Superior temporal gyrus (tissue), 1 donor: ENCODE measurements around the gene ABCA1.
"Not testable (repeated sequence)": the region's sequence is repeated elsewhere in the genome, so short reads cannot be mapped to it uniquely, and the experiment has no call there.

Experiments
- DNase-seq: peaks from one replicate; pipeline ENCODE4 v3.0.0-alpha.2; 2016; ENCODE audit errors: extremely low spot score

Gene ABCA1

DNA sequence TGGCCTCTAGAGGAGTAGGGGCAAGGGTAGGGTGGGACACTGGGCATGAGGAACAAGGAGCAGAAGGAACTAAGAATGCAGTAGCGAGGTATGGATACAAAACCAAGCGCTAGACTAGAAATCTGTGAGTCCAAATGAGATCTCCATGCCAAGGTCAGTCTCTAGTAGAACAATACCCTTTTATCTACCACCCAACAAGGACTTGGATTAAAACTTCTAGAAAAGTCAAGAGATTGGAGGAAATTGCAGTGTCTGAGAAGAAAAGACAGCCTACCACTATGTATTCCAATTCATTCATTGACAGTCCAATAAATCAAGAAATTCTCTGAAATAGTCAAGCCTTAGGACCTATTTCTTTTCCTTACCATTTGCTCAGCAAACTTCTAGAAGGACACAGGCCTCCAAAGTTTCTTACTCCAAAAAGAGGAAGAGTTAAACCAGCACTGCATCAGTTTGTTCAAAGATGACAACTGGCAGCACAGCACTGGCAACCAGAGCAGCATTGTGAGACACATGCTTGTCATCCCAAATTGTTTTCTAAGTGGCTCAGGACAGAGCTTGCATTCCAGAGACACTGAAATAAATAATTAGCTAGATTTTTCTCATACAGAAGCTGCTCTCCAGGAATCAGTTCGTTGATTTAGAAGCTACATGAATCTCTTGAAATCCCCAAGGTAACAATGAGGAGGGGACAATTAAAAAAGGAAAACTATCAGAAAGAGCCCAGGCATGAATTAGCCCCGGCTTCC, 22.6 kb downstream of the ABCA1 start:
- no peak for DNase-seq

DNA sequence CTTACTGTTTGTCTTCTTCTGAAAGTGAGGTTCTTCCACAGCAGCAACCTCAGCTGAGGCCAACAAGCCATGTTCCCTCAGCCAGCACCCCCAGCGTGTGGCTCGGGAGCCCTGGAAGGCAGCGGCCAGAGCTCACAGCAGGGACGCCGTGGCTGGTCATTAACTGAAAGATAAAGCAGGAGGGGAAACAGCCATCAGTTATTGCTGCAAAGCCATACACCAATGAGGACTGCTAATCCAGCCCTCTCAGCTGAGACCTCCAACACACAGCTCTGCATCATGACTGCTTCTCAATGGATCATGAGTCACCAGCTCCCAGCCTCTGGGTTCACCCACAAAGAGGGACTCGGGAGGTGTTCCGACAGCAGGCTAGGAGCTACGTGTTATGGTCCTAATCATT, 24.3 kb downstream of the ABCA1 start:
- DNase-seq, result no peak

- no peak for DNase-seq
Measured at GRCh38 chr9:104900871-104901270, 27.1 kb downstream of the ABCA1 start.

- no peak for DNase-seq
Measured at GRCh38 chr9:104900324-104900723, 27.6 kb downstream of the ABCA1 start.

DNA sequence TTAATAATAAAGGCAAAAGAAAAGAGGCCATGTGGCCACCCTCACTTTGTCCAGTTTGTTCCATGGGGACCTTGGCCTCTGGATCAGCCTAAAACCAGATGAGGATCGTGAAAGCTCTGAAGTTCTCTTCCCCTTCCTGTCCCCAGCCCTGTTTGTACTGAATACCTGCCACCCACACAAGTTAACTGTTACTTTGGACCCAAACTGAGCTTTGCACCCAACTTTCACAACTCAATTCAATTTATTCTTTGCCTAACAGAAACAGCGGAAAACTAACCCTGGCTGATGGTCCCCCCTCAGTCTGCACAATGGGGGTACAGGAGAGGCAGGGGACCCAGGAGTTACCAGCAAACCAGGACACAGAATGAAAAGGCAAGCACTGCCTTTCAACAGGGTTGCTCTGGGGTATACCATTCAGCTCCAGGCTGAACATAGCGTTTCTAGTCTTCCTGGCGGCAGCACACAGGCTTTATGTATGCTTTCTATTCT, 28.2 kb downstream of the ABCA1 start:
- no peak for DNase-seq

GRCh38 chr9:104898376-104898775, 29.6 kb downstream of the ABCA1 start:
- not testable (repeated sequence) for DNase-seq

DNA sequence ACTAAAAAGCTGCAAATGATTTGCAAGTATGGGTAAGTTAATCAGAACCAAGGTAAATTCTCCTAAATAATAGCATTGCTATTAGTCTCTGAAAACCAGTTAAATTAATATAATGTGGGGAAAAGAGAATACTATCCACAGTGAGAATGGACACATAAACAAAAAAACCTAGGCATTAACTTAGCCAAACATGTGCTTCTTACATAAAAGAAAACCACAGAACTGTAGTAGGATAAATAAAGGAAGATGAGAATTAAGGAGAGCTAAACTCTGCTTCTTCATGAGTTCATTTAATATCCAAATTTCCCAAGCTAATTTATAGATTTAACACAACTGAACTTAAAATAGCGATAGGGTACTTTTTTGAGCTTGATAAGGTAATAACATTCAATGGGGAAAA, 31.8 kb downstream of the ABCA1 start:
- DNase-seq, result no peak

GRCh38 chr9:104895572-104895971, 32.4 kb downstream of the ABCA1 start:
- no peak for DNase-seq

DNA sequence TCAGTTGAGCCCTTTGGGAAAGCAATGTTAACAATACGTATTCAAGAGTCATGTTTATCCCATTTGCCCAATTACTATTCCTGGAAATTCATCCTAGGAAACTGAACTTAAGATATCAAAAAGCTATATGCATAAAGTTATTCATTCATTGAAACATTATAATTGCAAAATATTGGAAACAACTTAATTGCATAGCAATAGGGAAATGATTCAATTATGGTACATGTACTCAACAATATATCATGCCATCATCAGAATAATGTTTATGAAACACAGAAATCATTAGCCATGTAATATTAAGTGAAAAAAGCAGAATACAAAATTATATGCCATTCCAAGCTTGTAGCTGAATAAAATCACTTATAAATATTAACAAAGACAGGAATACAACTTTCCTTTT, 35.3 kb downstream of the ABCA1 start:
- no peak for DNase-seq

- no peak for DNase-seq
Measured at GRCh38 chr9:104890433-104890770, 37.6 kb downstream of the ABCA1 start.

DNA sequence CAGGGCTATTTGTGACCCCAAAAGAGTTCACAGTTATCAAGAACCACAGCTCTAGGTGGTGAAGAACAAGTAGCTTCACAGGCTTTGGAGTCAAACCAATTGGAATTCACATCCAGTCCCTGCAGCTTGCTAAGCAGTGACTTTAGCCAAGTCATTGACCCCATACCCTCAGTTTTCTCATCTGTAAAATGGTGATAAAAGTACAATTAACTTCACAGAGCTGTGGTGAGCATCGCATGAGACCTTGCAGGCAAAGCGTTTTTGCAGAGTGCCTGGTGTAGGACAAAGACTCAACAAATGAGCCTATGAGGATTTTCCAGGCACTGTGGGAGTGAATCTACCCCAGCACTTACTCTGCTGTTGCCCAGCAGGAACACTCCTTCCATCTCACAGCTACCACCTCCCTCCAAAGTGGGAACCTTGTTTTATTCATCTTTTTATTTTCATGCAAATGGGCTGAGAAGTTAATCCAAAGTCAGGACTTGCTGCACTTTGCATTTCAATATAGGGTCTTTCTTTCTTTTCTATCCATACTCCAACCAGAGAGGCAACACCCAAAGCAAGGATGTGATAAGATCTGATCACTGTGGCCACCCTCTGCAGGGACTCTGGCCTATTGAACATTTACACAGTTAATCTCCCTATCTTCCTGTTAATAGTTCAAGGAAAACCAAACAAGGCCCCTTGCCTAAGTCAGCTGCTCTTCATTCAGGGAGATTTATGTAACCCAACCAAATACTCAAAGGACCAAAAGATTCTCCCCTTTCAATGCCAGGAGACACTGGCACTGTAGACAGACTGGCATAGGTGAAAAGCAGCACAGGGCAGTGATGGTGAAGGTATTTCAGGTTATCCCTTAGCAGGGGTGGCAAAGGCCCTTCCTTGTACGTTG, 41.9 kb downstream of the ABCA1 start:
- no peak for DNase-seq

DNA sequence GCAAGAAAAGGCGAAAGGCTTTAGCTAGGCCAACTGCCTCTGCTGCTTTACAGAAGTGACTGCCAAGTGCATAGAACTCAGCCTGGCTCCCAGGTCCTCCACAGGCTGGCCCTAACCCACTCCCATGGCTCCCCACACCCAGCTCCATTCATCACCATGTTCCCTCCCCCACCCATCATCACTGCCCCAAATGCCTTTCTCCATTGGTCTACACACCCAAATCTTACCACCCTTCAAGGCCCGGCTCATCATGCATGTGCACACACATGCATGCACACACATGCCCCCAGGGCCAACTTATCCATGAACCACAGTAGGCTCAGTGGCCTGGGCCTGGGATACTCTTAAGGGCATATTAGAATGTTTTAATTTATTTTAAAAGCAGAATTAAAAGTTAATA, 44.8 kb downstream of the ABCA1 start:
- DNase-seq, result no peak

DNA sequence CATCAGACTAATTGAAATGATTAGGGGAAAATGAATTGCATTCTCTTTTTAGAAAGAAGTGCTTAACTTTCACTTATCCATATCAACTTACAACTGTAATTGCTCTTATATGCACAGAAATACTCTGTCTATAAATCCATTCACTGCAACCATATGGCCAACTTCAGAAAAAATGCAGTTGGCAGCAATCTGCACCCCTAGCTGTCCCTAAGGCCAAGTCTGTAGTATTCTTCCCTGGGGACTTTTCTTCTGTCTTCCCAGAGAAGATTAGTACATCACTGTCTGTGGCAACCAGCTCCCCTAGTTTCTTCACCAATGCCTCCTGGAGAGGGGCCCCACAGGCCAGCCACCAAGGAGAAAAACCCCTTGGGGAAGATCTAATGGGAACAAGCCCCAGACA, 45.4 kb downstream of the ABCA1 start:
- DNase-seq, result no peak

DNA sequence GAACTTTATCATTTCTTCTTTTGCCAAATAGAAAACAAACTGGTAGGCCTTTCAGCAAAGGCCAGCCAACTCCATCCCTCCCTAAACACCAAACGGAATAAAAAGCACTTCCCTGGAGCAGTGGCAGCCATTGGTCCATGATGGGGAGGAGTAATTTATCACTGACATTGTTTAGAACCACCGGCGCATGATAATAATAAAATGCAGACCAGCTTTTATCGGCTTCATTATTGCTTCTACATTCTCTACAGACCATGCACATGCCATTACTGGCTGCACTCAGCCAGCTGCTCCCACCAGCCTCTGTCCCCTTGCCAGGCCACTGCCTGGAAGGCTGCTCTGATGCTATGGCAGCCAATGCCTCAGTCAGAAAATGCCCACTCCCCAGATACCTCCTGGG, 45.9 kb downstream of the ABCA1 start:
- DNase-seq, result no peak

- no peak for DNase-seq
Measured at GRCh38 chr9:104879555-104880309, 48.2 kb downstream of the ABCA1 start.

DNA sequence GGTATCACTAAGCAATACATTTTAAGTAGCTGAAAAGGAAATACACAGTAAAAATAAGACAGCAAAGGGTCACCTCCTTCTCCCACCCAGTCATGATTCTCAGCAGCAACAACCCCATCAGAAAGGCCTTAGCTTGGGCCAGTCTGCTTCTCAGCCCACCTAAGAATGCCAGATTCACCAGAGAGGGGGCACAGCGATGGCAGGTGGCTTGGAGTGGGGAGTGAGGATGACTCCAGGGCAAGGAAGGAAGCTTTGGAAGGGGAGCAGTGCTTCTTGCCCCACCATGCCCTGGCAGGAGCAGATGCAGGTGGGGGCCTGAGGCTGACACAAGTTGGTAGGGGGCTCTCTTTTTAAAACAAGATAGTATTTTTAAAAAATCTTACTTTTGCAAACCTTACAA, 51.4 kb downstream of the ABCA1 start:
- no peak for DNase-seq

DNA sequence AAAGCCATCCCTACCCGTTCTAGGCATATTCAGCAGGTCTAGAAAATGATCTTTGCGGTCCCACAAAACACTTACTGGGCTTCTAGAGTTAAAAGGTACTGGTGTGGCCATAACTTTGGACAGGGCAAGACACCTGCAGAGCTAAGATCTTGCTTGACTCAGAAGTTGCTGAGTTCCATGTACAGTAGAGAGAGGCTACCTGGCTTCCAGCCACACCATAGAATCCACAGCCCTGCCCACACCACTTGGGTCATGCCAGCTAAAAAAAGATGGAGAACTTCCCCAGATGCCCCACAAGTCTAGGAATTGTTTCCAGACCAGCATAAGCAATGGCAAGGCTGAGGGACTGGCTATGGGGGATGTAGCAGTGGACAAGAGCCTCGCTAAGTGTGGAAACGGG, 52.1 kb downstream of the ABCA1 start:
- DNase-seq, result no peak

GRCh38 chr9:104875320-104875719, 52.6 kb downstream of the ABCA1 start:
- DNase-seq, result no peak

- DNase-seq, result no peak
Measured at GRCh38 chr9:104873489-104873850, 54.5 kb downstream of the ABCA1 start.

DNA sequence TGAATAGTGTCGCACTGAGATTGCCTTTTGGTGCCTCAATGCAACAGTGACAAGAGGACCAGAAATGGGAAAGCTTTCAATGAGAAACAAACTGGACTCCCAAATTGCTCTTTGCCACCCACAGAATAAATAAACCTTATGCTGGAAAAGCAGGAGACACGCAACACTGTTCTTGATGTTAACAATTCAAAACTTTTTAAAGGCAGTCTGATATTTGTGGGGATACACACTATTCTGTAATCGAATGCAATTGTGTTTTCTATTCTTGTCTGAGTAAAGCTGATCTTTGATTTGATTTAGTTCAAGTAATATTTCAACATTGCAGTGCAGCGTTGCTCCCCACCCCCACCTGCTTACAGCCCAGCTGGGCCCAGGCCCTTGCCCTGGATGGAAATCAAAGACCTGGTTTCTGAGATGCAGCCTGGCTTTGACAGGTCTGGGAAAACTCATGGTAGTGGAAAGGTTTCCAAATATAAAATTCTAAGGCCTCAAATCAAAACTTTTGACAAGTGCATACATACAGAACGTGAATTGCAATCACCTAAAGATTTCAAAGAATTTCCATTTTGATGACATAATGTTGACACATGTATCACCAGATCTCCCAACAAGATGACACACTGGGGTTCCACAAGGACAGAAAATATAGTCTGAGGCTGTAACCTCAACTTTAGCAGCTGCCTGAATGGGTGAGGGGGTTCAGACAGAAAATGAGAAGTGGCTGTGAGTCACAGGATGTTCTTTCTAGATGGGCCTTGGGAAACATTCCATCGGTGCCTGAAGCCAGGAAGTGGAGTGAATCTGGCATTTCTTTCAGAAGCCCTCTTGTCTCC, 55.1 kb downstream of the ABCA1 start:
- no peak for DNase-seq

GRCh38 chr9:104871961-104872527, 55.9 kb downstream of the ABCA1 start:
- DNase-seq, result no peak
